Activated CD4-positive, alpha-beta T cell treated with anti-CD3 and anti-CD28 coated beads, Interleukin-2, Interleukin-4, amounts not matched to agents 100 ng/mL and 50 ng/mL, durations not matched to agents 16 hours and 8 hours (primary cell): Measurements from ENCODE around the gene SH3RF3.

Experiments used
- DNase-seq: peaks from one replicate; pipeline ENCODE4 v3.0.0-alpha.2; 2020; ENCODE audit warnings: low spot score

SH3RF3 gene

GRCh38 chr2:109396202-109397180 lies 267.5 kb downstream of the SH3RF3 start:
- DNase-seq = no peak

GRCh38 chr2:109397893-109398292 lies 268.9 kb downstream of the SH3RF3 start:
- DNase-seq = no peak

GRCh38 chr2:109398366-109399015 lies 269.5 kb downstream of the SH3RF3 start:
- no peak for DNase-seq

- DNase-seq = no peak
Observed at GRCh38 chr2:109399066-109399465, 270.1 kb downstream of the SH3RF3 start.

- DNase-seq = no peak
Observed at GRCh38 chr2:109400102-109400501, 271.1 kb downstream of the SH3RF3 start.

- no peak for DNase-seq
Observed at GRCh38 chr2:109401370-109401769, 272.4 kb downstream of the SH3RF3 start.

- DNase-seq = no peak
Observed at GRCh38 chr2:109402180-109402579, 273.2 kb downstream of the SH3RF3 start.

- no peak for DNase-seq
Observed at GRCh38 chr2:109402980-109403840, 274.2 kb downstream of the SH3RF3 start.

- no peak for DNase-seq
Observed at GRCh38 chr2:109403841-109404201, 274.8 kb downstream of the SH3RF3 start.

- no peak for DNase-seq
Observed at GRCh38 chr2:109404681-109405080, 275.7 kb downstream of the SH3RF3 start.

GRCh38 chr2:109405873-109406272 lies 276.9 kb downstream of the SH3RF3 start:
- no peak for DNase-seq

- no peak for DNase-seq
Observed at GRCh38 chr2:109406301-109406700, 277.3 kb downstream of the SH3RF3 start.

- no peak for DNase-seq
Observed at GRCh38 chr2:109407276-109408042, 278.5 kb downstream of the SH3RF3 start.

- no peak for DNase-seq
Observed at GRCh38 chr2:109408043-109408335, 279.0 kb downstream of the SH3RF3 start.

- DNase-seq = no peak
Observed at GRCh38 chr2:109409321-109410038, 280.5 kb downstream of the SH3RF3 start.

- no peak for DNase-seq
Observed at GRCh38 chr2:109410039-109410815, 281.2 kb downstream of the SH3RF3 start.

- DNase-seq = no peak
Observed at GRCh38 chr2:109411640-109412325, 282.8 kb downstream of the SH3RF3 start.

GRCh38 chr2:109415581-109416013 lies 286.6 kb downstream of the SH3RF3 start:
- DNase-seq = no peak

GRCh38 chr2:109417701-109418335 lies 288.8 kb downstream of the SH3RF3 start:
- DNase-seq = no peak
